HG03558 (cell line): Measurements from ENCODE around the gene SETD3.

Source experiments
- ATAC-seq: cut with Tn5 transposase; IDR thresholded peaks from one replicate; pipeline ENCODE4 v1.9.1; 2021; ENCODE audit warnings: moderate number of reproducible peaks; ENCODE audit not compliant: unreplicated experiment; ENCODE audit errors: extremely low read depth

SETD3 gene

DNA sequence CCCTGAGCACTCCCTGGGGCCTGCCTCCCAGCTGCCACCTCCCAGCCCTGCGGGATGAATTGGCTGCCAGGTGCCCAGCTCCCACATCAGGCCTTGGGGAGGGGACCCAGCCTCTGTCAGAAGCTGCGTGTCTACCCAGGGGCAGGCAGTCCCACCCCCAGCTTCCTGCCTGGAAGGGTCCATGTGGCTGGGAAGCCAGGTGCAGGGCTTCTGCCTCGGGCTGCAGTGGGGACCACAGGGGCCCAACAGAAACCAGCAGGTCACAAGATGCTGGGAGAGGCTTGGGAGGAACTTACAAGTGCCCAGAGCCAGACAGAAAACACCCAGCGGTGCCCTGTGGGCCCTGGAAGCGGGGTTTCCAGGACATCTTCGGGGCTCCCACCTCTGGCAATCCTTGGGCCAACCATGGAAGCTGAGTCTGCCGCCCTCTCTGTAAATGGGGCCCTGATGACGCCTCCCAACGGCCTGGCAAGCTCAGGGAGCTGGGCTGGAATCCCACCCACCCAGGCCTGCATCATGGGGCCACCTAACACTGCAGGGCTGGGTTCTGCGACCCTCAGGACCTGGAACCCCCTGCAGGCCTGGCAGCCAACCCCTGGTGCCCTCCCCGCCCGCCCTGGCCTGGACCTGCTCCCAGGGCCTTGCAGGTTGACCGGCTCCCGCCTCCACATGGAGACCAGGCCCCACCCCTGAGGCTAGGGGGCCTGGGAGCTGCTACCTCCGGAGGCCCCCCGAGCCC lies 37.2 kb upstream of the SETD3 start:
- no peak for ATAC-seq

DNA sequence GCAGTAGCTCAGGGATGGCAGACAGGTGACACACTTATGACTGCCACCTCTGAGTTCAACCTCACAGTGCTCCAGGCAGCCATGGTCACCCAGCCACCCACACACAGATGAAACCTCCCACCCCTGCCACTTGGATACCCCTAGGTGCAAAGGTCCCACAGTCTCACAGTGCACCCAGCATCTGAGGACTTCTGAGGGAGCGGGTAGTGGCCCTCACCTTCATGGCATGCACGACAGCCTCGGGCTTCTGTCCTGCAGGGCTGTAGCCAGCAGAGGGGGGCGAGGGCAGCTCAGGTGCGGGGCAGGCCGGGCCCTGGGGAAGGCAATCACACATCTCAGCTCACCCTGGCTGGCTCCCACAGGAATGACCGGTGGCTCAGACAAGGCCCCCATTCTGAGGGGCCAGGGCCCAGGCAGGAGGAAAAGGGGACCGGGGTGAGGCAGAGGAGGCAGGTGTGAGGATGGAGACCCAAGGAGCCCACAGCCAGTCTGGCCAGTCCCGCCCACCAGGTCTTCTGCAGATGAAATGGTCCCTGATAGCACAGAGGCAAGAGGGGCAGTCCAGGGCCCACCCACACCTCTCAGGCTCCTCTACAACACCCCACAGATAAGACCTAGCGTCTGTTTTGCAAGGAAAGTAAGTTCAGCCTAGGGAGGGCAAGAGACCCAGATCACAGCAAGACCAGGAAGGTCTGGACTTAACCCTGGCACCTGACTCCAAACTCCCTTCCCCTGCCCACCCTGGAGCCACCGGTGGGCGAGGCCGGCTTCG lies 36.4 kb upstream of the SETD3 start:
- ATAC-seq: no peak

DNA sequence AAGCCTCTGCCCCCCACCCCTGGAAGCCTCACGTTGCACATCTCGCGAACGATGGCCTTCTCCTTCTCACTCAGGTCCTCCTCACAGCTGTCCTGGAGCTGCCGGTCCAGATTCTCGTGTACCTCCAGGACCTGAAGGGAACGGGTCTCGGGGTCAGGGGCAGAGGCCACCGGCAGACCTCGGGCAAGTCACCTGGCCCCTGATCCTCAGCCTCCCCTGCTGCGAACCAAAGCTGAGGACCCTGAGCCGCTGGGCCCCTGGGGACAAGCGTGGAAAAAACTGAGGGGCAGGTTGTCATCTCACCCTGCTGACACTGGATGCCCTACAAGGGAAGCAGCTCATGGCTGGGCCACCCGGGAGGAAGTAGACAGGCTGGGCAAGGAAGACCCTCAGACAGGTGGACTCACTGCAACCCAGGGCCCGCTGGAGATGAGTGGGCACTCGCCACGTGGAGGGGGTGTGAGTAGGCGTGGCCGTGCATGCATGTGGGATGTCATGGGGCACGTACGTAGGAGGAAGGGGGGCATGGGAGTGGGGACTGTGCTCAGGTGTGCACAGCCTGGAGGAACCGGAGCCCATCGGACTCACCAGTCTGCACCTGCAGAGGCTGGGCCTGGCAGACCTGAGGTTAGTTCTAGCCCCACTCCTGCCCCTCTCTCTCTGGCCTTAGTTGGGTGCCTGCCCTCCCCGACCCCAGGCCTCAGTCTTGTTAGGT lies 35.7 kb upstream of the SETD3 start:
- ATAC-seq: no peak

DNA sequence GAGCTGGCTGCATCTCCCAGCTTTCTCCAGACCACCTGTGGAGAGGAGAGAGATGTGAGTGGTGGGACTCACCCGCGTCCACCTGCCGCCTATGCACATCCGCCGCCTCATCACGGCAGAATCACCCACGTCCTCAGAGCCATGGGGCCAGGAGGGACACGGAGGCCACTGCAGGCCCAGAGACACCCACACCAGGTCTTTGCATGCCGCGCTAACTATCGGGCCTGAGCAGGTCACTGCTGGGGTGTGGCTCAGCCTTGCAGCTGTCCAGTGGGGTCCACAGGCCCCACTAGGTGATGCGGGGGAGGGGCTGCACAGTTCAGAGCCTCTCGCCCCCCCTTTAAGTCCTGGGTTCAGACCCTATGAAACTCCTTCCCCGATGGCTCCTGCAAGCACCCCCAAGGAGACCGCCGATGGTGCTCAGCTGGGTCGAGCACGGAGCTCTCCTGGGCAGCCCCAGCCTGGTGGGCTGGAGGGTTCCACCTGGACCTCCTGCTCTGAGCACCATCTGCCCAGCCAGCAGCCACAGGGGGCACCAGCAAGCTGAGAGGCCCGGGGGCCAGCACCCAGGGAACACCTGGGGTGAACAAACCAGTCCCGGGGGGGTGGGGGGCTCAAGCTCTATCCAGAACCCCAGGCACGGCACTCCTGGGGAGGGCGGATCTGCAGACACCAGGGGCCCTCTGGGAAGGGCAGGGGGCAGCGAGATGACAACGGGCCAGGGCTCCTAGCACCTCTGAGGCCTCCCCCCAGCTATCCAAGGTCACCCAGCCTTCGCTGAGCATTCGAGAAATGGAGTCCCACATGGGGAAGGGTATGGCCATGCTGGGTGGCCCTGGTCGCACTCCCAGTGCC lies 34.9 kb upstream of the SETD3 start:
- ATAC-seq: no peak

DNA sequence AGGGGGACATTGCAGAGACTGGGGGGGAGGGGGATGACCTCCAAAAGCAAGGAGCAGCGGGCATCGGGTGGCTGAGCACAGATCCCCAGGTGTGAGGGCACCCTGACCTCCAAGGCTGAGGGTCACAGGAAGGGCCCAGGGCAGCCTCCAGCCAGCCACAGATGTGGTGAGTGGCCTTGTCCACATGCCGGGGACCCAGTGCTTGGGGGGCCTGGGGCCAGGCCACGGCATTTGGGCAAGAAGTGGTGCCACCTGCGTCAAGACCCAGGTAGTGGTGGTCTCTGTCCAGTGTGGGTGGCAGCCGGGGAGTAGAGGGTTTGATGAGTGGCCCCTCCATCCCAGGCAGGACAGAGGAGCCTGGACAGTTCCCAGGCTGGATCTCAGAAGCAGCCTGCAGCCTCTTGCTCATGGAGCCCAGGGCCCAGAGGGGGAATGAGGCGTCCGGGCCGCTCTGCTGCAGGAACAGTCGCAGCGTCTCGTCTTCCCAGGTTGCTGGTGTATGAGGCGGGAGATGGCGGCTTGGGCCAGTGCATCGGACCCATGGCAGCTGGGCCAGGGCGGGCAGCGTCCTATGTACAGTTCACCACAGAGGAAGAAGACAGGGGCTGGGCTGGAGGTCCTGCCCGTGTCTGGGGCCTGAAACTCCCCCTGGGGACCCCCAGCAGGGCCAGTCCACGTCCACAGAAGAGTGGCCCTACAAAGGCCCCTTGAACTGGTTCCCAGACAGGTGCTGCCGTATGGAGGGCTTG lies 34.1 kb upstream of the SETD3 start:
- ATAC-seq: no peak

DNA sequence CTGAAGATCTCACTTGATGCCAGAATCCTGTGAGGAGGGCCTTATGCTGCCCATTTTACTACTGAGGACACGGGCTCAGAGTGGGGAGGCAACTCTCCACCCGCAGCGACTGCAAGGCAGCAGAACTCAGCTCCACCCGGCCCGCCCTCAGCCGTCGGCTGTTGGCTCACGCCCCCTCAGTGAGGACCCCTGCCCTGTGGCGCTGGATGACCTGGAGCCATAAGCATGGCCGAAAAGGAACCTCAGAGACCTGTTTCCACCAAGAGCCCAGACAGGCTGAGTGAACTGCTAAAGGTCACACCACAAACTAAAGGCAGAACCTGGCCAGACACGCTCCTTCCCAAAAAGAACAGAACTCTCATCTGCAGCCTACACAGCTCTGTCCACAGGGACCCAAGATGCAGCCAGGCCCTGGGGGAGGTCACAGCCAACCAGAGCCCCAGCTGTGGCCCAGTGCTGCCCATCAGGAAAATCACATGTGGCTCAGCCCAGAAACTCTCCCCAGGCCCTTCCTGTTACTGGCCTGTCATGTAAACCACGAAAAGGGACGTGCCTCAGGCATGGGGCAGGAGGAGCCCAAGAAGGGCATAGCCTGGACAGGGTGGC lies 33.4 kb upstream of the SETD3 start:
- no peak for ATAC-seq

DNA sequence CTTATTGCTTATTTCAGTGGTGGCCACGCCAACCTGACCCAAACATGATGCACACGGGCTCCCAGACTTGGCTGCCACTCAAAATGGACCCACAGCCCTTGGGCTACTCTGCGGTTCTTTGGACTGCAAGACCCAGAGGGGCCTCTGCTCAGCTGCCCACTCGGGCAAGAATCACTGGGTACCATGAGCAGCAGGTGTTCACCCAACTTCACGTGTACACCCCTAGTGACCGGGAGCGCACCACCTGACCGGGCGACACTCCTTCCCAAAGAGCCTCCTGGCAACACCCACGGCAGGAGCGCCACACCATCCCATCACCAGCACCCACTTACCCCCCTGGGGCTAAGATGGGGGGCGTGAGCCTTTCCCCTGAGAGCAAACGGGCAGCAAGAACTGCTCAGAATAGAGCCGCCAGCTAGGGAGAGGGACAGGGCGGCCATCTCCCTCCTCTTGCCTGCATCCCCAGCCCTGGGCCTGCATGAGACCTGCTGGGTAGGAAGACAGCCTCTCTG lies 32.6 kb upstream of the SETD3 start:
- no peak for ATAC-seq

DNA sequence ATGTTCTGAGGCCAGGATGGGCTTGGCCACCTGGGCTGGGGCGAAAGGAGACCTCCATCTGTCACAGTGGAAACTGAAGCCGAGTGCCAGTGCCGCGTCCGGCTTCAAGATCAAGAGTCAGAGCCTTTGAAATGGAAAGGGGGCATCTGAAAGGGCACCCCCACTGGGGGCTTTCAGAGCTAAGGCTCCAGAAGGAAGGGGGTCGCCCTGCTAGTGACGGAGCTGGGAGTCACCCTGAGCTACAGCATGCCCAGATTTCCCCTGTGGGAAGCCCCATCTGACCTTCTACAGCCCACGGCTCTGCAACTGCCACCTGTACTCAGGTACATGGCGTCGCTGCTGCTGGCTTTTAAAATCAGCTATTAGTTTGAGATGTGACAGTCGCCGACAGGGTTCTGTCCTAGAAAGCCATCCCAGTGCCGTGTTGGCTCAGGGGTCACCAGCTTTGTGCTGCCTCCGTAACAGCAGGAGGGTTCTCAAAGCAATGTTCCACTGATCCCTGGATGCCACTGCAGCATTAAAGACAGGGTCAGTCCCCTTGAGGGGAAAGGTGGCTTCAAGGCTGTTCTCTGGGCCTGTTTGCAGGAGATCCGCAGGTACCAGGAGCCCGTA lies 32.0 kb upstream of the SETD3 start:
- ATAC-seq: no peak

DNA sequence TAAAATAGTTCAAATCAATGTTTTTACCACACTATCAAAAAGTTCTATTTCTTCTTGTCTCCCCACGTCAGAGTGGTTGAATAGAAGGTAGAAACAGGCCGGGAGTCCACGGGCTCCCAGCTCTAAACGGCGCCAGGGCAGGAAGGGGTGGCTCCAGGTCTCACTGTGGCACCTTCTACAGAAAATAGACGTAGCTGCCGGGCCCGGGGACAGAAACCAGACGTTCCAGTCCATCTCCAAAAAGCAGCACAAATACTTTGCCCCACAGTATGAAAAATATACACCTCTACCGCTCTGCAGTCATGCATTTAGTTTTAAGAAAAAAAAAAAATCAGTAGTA lies 31.4 kb upstream of the SETD3 start:
- ATAC-seq: no peak

DNA sequence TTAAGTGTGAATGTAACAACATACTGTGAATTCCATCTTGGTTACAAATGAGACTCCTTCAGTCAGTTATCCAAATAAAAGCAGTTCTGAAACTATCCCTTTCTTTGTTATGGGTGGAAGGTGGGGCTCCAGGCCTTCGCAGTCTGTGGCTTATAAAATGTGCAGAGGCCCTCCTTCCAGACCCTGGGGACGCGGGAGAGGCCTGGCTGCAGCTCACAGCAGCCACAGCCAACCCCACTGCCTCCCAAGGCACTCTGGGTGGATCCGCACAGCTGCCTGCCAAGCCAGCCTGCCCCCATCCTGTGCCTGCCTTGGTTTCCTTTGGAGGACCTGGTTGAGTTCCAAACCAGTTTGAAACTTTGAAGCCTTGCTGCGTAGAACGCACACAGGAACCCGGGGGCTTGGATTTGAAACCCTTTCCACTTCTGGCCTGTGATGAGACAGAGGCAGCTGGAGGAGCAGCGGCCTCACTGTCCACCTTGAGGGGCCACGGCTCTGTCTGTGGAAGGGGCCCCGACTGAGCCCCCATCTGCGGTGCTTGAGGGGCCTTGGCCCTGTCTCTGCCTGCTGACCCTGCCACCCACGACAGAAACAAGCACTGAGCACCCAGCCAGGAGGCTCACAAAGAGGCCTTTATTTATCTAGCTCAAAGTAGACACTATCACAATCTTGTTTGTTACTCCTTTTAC lies 30.9 kb upstream of the SETD3 start:
- no peak for ATAC-seq

DNA sequence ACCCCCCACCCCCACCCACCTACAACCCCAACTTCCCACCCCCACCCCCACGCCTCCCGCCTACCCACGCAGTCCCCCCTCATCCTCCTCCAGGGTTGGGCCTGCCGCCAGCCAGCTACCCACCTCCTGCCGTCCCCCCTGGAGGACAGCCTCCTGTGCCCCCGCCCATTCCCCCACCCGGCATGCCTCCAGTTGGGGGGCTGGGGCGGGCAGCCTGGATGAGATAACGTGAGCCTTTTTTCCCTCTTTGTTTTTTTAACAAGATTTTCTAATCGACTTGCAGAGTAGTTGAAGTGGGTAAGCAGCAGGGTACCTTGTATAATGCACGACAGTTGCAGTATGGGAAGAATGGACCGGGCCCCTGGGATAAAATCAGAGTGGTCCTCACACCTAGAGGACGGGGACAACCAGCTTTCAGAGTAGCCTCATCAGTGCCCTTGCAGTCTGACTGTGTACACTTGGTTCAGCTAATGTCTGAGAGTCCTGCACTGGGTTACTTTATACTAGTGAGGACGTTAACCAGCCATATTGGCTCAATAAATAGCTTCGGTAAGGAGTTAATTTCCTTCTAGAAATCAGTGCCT lies 30.0 kb upstream of the SETD3 start:
- ATAC-seq: no peak

DNA sequence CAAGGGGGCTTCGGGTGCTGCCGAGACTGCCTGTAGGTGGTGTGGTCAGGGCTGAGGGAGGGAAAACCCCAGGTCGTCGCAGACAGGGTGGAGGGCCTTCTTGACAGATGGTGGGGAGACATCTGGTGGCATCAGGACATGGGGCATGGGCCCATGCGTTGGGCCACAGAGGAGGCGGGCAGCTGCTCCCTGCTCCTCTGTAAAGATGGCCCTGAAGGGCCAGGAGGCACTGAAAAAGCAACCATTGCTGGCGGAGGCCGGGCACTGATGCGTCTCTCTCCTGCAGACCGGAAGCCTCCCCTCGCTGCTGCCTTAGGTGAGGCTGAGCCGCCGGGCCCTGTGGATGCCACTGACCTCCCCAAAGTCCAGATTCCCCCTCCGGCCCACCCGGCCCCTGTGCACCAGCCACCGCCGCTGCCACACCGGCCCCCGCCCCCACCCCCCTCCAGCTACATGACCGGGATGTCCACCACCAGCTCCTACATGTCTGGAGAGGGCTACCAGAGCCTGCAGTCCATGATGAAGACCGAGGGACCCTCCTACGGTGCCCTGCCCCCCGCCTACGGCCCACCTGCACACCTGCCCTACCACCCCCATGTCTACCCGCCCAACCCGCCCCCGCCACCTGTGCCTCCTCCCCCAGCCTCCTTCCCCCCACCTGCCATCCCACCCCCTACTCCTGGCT lies 29.4 kb upstream of the SETD3 start:
- ATAC-seq: no peak

DNA sequence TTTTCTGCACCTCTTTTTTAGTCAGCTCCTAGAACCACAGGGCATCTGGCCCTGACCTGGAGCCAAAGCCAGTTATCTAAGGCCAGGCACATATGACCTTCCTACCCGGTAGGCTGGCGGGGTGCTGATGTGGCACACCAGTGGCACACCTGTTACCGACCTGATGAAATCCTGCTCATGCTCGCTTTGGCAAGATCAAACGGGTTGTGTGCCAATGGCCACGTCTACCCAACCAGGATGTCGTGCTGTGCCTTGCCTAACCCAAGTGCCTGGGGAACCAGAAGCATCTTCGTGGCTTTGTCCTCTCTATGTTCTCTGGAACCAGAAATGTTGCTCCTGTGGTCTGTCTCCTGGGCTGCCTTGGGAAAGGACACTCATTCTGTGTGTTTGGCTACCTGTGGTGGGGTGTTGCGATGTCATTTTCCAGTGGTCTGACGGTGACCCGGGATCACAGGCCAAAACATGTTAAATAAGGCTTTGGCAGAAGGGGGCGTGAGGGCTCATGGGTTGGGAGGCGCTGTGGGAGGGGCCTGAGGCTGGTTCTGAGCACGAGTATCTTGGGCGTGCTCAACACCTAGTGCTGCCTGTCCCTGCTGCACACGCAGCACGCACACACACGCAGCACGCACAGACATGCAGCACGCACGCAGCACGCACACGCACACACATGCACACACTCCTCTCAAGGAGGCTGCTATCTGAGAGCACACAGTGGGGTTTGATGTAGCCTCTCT lies 28.4 kb upstream of the SETD3 start:
- ATAC-seq: no peak

DNA sequence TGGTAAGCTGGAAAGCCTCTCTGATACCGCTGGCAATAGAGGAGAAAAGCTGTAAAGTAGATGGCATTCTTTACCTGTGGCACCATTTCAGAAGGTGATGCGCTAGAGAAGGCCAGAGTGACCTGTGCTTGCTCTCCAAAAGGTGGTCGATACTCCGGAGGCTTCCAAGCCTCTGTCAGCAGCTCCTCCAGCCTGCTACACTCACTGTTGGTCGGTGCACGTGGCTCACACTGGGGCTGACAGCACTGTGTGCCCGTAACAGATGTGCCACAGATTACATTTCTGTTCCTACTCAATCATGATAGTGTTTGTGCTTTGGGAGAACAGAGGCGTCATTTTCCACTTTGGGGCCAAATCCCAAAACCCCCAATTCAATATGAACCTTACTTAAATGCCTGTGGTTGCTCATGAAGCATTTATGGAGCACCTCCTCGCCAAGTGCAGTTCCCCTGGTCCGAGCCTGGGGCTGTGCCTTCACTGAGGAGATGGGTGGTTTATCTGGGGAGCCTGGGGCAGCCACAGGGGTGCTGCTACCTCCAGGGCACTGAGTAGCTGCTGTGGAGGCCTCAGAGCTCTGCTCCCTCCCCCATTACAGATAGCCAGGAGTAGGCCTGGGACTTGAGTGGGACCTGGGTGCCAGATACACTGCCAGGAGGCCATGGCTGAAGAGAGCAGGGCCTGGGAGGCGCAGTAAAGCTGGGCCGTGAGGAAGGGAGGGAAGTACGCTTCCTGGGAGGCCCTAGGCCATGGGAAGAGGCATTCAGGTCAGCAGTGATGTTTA lies 27.4 kb upstream of the SETD3 start:
- ATAC-seq: no peak

DNA sequence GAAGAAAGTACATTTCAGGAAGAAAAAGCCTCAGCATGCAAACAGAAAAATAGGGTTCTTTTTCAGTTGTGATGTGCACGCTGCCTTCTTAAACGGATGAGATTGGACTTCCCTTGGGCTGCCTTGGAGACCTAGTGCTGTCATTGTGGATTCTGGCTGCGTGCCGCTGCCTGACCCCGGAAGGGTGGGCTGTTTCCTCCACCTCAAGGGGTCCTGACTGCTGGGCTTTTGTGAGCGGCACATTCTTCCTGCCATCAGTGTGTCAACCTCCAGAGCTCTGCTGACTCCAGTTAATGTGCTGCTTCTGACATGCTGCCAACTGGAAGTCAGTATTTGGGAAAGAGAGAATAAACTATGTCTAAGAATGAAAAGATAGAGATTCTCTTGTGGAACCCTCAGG lies 25.6 kb upstream of the SETD3 start:
- ATAC-seq: no peak

DNA sequence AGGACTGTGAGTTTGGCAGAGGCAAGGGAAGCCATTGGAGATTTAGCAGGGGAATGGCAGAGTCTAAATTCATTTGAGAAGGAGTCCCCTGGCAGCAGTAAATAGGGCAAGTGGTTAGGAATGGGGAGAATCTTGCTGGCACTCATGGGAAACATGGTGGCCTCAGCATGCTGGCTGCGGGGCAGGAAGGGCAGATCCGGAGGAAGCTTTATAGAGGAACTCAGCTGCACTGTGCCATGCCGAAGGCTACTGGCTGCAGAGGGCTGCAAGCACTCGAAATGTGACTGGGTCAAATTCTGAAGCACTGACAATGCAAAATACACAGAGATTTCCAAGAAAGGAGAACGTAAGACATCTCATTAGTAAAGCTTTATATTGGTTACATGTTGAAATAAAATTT lies 24.4 kb upstream of the SETD3 start:
- ATAC-seq: no peak
